GM12872 (cell line): Measurements from ENCODE around the gene NPM1.

Experiments
- TF ChIP-seq, protein P1 (sequence below): IDR thresholded peaks from 3 replicates; pipeline ENCODE4 v1.5.1; 2011; ENCODE audit warnings: low read depth, mild to moderate bottlenecking, low read length, moderate library complexity; ENCODE audit not compliant: insufficient read depth

NPM1 gene

GRCh38 chr5:171401167-171401947 is 13.7 kb downstream of the NPM1 start:
- TF ChIP-seq, protein P1, sequence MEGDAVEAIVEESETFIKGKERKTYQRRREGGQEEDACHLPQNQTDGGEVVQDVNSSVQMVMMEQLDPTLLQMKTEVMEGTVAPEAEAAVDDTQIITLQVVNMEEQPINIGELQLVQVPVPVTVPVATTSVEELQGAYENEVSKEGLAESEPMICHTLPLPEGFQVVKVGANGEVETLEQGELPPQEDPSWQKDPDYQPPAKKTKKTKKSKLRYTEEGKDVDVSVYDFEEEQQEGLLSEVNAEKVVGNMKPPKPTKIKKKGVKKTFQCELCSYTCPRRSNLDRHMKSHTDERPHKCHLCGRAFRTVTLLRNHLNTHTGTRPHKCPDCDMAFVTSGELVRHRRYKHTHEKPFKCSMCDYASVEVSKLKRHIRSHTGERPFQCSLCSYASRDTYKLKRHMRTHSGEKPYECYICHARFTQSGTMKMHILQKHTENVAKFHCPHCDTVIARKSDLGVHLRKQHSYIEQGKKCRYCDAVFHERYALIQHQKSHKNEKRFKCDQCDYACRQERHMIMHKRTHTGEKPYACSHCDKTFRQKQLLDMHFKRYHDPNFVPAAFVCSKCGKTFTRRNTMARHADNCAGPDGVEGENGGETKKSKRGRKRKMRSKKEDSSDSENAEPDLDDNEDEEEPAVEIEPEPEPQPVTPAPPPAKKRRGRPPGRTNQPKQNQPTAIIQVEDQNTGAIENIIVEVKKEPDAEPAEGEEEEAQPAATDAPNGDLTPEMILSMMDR: no peak

- TF ChIP-seq, protein P1: peak; percentile 36; the same call in 1 of the 3 replicates
Measured at GRCh38 chr5:171405615-171406014, 18.0 kb downstream of the NPM1 start.

GRCh38 chr5:171407234-171407633 is 19.6 kb downstream of the NPM1 start:
- TF ChIP-seq, protein P1: no peak

DNA sequence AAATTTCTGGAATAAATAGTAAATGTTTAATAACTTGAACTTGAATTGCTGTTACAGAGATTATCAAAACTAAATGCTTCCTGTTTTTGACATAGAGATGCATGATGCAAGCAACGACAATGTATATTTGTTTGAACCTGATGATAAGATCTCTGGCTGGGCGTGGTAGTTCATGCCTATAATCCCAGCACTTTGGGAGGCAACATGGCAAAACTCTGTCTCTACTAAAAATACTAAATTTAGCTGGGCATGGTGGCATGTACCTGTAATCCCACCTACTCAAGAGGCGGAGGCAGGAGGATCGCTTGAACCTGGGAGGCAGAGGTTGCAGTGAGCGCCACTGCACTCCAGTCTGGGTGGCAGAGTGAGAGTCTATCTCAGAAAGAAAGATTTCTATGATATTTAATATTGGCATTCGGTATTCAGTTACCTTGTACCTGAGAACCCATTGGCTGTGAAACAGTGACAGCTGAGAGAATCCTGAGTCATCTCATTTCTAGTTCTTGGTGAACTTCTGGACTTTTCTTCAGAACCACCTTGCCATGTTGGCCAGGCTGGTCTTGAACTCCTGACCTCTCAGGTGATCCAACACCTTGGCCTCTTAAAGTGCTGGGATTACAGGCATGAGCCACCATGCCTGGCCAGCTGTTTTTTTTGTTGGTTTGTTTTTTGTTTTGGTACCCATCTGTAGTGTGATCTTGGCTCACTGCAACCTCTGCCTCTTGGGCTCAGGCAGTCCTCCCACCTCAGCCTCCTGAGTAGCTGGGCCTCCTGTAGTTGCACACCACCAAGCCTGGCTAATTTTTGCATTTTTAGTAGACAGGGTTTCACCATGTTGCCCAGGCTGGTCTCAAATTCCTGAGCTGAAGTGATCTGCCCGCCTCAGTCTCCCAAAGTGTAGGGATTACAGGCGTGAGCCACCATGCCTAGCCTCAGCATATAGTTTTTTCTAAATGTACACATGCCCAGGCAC is 21.8 kb downstream of the NPM1 start:
- TF ChIP-seq, protein P1: no peak

GRCh38 chr5:171410181-171410580 is 22.5 kb downstream of the NPM1 start:
- TF ChIP-seq, protein P1: no peak

GRCh38 chr5:171412186-171412585 is 24.5 kb downstream of the NPM1 start:
- TF ChIP-seq, protein P1: no peak
